ENCODE results near the gene TRIM41. TPM values are rescaled to one million over a fixed set of nuclear protein-coding genes. Genes with fewer than 3 reads are reported as not detected.
A peak's percentile ranks its signal among the peaks of the same experiment; 100 is the strongest.

The TRIM41 gene
- total RNA-seq, 1 experiment from 2014 or later: 34.2 TPM

GRCh38 chr5:181233088-181233800, 10.2 kb downstream of the TRIM41 start:
- Histone ChIP-seq H3K4me1 (ENCODE audit: insufficient read depth, low read length) (no peaks in the 10 kb centered on the region), H3K79me2 (ENCODE audit: insufficient read depth, low read length) (no peaks in the 10 kb centered on the region), H3K9ac (ENCODE audit: extremely low read depth, insufficient read length, low read length) (no peak overlapping the region), H2BK120ac (ENCODE audit: low read depth, low read length, poor library complexity, severe bottlenecking) (no peak overlapping the region), H3T11ph (ENCODE audit: low read length) (no peak overlapping the region), H3K23me2 (ENCODE audit: insufficient read length, low read depth, low read length, poor library complexity, severe bottlenecking) (no peaks in the 10 kb centered on the region), H3K4me2 (ENCODE audit: insufficient read depth, insufficient read length, low read length) (no peak overlapping the region), H2AFZ (ENCODE audit: low read length) (no peak overlapping the region), H2AK5ac (ENCODE audit: insufficient read length, low read length) (no peak overlapping the region), H3K18ac (ENCODE audit: insufficient read length, low read depth, low read length) (no peak overlapping the region), H4K20me1 (ENCODE audit: control insufficient read depth, insufficient read depth, insufficient read length) (no peaks in the 10 kb centered on the region), H2BK12ac (ENCODE audit: insufficient read length, low read depth, low read length) (no peak overlapping the region), H2BK20ac (ENCODE audit: low read depth, low read length, poor library complexity, severe bottlenecking) (no peak overlapping the region), H4K8ac (replicated peaks; ENCODE audit: insufficient read length, low read depth, low read length) (no peak overlapping the region), H3K27me3 (ENCODE audit: insufficient read depth, low read length) (no peaks in the 10 kb centered on the region), H3K9me3 (ENCODE audit: control insufficient read depth, low read depth, low read length) (no peaks in the 10 kb centered on the region), H3K14ac (ENCODE audit: insufficient read depth, low read length) (no peak overlapping the region), H2BK15ac (ENCODE audit: low read depth, low read length) (no peak overlapping the region), H3K27ac (ENCODE audit: insufficient read length, low read depth, low read length) (no peak overlapping the region), H4K91ac (ENCODE audit: insufficient read length, low read depth, low read length) (no peak overlapping the region), H3K23ac (ENCODE audit: insufficient read length, low read depth, low read length) (no peak overlapping the region), H3K79me1 (ENCODE audit: insufficient read depth, low read depth, low read length, poor library complexity, severe bottlenecking) (no peaks in the 10 kb centered on the region), H3K56ac (ENCODE audit: insufficient read length, low read depth, low read length) (no peak overlapping the region), H4K5ac (ENCODE audit: insufficient read length, low read depth, low read length) (no peak overlapping the region), H2BK5ac (ENCODE audit: insufficient read length, low read length) (no peak overlapping the region), H3K4ac (ENCODE audit: low read depth, low read length) (no peak overlapping the region)
- no peak for TF ChIP-seq CTCF (conservative IDR thresholded peaks at IDR 0.05)
- Mint-ChIP-seq H3K27me3 (ENCODE audit: low read depth) (no peaks in the 10 kb centered on the region; the same call in 1 of the 2 replicates), H3K9me3 (no peaks in the 10 kb centered on the region), H3K4me3 (peak overlapping the region in 1 of 2 experiments; percentile 31; a peak in 1 of 5 replicates), H3K36me3 (ENCODE audit: insufficient read depth in 1 of 3, low read depth in 3 of 3) (peaks cover 34 to 80% (median 55%) of the 10 kb centered on the region in 3 experiments), H3K27ac (peak overlapping the region; percentile 24 to 66 (median 66); a peak in 5 of 7 replicates), H3K4me1 (peaks cover 0 to 10% of the 10 kb centered on the region in 2 experiments; a peak in 1 of 4 replicates)
- no CpG with 5 or more reads among the region's 16 CpGs for WGBS (ENCODE audit: extremely low coverage, insufficient read length, low lambda C conversion rate)
- DNase-seq: no peak

Data from H9 (cell line).